NCI-H1417 (cell line): ENCODE measurements around the gene ZFYVE19.

Experiments used
- DNase-seq, 3 experiments: peaks; one replicate each; lab custom pipeline; 2025; lab: John Stamatoyannopoulos, UW

Gene ZFYVE19

GRCh38 chr15:40807028-40807887, at the start of gene ZFYVE19, which contains the start of gene DNAJC17:
TSS of gene ZFYVE19 (plus strand) at chr15:40807089. CDS start at chr15:40807590, 501 bp downstream.
TSS of gene DNAJC17 (minus strand) at chr15:40807473. CDS start at chr15:40807446, 27 bp downstream.
- DNase-seq: peak; percentile 85 to 95 (median 95)

- DNase-seq: no peak
Observed at GRCh38 chr15:40759961-40760360, 46.9 kb upstream of the ZFYVE19 start.

- peak; percentile 57 to 91 (median 81) for DNase-seq
Observed at GRCh38 chr15:40762919-40763800, 43.7 kb upstream of the ZFYVE19 start.

DNA sequence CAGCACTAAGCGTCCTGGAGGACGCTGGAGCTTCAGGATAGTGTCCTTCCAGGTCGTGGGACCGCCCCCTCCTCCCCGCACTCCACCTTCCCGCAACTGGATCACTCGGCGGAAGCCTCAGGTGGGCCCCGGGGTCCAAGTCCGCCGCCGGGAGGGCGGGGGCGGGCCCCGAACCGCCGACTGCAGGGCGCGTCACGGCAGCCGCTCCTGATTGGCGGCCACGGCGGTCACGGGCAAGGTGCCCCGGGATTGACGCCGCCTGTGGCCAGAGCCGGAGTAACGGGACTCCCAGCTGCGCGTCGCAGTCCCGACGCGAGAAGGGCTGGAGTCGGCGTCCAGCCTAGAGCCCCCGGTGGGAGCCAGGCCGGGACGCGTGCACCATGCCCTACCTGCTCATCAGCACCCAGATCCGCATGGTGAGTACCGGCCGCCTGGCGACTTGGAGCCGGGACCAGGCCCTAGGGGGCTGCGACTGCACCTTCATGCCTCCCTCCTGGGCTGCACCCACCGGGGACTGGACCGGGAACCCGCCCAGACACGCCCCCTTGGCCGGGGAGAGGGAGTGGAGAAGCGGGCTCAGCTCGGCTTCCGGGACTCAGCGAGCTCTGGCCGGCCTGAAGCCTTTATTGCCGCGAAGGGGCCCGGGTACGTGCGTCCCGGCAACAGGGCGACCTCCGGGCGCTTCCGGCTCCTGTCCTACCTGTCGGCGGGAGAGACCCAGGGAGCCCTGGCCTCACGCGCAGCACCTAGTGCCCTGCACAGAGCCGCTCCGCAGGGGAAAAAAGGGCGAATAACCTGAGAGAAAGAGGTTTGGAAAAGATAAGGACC, 42.9 kb upstream of the ZFYVE19 start, which contains the start of gene GCHFR:
Gene GCHFR, plus strand, starts transcription at position 268 of the 828 bp plus-strand sequence. Its CDS starts 113 bp downstream, at position 381.
- peak; percentile 17 to 62 (median 60) for DNase-seq

GRCh38 chr15:40764629-40765103, 42.2 kb upstream of the ZFYVE19 start:
- DNase-seq: no peak

DNA sequence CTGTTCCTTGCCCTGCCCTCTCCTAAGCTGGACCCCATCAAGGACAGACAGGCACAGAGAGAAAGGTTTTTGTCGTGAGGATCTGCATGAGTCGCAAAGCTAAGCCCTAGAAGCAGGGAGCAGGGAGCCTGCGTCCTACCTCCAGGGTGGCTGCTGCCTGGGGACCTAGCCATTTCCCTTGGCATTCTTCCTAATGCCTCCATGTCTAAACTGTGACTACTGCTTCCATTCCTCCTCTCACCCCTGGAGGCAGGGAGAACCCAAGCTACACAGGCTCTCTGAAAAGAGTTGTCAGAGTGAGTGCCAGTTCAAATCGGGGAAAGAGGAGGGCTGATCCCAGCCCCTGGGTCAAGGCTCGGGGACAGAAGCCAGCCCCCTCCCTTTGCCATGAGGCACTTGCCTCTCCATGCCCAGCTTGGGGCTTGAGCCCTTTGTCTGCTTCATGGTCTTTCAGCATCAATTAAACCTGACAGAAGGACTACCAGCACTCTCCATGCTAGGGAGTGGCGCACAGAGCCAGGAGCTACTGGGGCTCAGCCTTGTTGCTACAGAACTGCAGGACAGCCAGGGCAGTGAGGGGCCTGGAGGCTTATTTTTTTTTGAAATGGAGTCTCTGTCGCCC, 40.6 kb upstream of the ZFYVE19 start:
- DNase-seq: no peak

- no peak for DNase-seq
Observed at GRCh38 chr15:40766906-40767837, 39.7 kb upstream of the ZFYVE19 start.

- DNase-seq: no peak
Observed at GRCh38 chr15:40767838-40768500, 38.9 kb upstream of the ZFYVE19 start.

DNA sequence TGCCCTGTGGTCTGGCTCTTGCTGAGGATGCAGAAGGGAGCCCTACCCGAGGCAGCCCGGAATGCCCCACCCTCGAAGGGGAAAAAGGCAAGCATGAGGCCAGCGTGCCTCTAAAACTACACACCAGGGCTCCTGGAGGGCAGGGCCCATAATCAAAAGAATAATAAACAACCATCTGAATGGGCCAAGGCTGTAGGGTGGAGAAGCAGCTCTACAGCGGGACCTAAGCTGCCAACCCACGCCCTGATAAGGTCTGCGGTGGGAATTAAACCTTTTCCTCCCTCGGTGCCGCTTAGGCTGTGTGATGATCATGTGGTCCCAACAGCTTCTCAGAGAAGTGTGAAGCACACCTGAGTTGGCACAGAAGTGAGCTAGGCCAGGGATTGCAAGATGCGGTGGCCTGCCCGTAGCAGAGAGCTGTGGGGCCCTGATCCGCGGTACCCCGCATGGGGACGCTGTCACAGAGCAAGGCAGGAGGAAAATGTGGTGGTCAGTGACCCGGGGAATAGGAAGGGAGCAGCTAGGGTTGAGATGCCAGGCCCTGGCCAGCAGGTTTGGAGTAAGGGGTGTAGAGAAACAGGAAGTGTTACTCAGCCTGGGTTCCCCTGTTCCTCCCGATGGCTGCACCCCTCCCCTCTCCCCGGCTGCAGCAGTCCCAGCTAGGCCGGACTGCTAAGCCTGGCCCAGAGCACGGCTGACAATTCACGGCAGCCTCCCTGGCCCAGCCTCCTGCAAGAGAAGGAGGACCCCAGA, 38.2 kb upstream of the ZFYVE19 start:
- no peak for DNase-seq

DNA sequence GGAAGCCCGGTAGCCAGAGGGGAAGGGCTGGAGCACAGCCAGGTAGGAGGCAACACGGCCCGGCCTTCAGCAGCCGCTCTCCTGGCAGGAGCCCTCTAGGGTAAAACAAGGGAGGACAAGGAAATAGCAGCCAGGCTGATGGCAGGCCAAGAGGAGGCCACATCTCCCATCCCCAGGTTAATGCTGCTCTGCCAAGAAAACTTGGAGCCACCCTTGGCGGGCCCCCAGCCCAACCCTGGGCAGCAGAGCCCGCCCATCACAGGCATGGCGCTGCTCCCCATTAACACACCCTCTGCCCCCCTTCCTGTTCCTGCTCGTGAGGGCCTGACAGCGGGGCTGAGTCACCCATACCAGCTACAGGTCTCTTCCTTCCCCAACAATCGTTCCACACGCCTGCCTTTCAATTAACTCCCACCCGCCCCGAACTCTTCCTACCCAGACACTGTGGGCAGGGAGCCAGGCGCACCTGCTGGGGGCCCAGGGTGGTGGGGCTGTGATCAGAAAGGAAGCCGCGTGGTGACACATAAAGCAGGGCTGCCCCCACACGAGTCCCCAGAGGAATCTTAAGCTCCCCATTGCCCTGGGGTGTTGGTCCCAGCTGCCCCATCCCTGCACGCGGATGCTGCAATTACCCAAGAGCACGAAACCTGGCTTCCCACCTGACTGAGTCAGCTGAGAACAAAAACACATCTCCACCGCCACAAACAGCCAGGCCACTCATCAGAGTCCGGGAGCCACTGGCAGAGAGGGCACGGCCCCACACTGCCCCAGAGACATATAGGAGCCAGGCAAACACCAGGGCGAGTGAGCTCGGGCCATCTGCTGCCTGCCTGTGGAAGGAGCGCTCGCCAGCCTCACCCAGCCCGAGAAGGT, 37.4 kb upstream of the ZFYVE19 start, which contains the start of gene C15orf62:
Gene C15orf62, plus strand, starts transcription at position 707 of the 873 bp plus-strand sequence. CDS start 516 bp downstream, outside the sequence.
- peak; percentile 27 to 72 (median 47) for DNase-seq

DNA sequence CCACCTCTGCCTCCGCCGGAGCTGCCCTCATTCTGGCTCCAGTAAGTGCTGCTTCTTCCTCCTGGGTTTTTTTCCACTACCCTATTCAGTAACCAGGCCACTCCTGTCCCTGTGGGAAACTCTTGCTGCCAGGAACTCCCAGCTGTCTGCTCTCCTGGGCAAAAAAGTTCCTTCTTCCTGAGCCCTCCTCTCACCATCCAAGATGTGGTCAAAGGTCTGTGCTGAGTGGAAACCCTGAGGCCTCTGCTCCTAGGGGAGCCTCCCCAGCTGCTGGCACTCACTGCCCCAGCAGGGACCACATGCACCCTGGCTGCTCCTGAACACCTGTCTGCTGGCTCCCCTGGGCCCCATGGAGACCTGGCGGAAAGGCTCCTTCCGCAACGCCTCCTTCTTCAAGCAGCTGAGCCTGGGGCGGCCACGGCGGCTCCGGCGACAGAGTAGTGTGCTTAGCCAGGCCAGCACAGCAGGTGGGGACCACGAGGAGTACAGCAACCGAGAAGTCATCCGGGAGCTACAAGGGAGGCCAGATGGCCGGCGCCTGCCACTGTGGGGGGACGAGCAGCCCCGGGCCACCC, 36.7 kb upstream of the ZFYVE19 start:
- DNase-seq: peak; percentile 65 to 82 (median 70)

DNA sequence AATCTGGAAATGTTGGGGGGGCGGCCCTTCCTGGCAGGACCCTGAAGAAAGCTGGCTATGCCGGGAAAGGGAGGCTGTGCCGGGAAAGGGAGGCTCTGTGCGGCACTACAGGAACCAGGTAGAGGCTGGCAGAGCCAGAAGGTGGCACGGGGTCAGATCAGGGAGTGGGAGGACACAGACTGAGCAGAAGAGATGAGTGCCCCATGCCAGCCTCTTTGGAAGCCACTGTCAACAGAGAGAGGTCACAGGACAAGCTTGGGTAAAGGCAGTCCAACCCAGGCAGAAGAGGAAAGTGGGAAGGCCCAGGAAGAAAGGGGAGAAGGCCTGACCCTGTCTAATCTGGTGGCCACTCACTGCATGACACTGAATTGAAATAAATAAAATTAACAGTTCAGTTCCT, 35.6 kb upstream of the ZFYVE19 start:
- DNase-seq: no peak

- no peak for DNase-seq
Observed at GRCh38 chr15:40772014-40772413, 34.9 kb upstream of the ZFYVE19 start.

- DNase-seq: no peak
Observed at GRCh38 chr15:40773496-40773895, 33.4 kb upstream of the ZFYVE19 start.

DNA sequence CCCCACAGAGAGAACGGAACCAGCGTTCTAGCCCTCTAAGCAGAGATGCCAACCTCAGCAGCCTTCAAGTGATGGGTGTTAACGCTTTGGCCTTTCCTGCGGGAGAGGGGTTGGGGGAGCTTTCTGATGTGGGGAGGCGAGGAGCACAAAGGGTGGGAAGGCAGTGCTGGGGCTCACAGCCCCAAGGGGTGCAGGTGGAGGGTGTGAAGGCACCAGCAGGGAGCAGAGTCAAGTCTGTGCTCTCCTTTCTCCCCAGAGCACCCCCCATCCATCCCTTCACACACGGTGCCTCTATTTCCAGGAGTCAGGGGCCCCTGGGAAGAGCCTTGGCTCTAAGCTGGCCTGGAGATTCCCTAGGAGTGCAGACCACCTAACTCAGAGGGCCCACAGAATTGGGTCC, 33.0 kb upstream of the ZFYVE19 start:
- DNase-seq: no peak

DNA sequence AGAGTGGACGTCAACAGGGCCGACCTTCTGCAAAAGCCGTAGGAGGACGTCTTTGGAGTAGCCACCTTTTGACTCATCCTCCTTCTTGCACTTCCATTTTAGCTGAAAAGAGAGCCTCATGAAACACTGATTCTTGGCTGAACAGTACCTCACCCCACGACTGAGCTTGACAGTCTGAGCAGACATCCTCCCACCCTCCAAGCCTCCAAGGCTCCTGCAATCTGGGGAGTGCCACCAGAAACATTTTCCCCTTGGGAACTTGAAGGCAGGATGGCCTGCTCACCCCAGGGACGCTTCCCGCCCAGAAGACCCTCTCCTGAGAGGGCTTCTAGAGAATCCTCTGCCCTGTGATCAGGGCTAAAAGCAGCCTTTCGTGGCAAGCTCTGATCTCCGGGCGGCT, 31.9 kb upstream of the ZFYVE19 start:
- DNase-seq: no peak
